ENCODE measurements around the gene PMEL. TPM values are rescaled to one million over a fixed set of nuclear protein-coding genes. Genes with fewer than 3 reads are reported as not detected.
"Not testable (repeated sequence)": the region's sequence is repeated elsewhere in the genome, so short reads cannot be mapped to it uniquely, and the experiment has no call there.

Gene PMEL
- polyA plus RNA-seq, 1 of the 3 experiments (the other 2 are of a cell fraction) = 1.8 TPM

GRCh38 chr12:55919032-55919431 is 46.8 kb downstream of the PMEL start:
- H3K4me2 ChIP-seq; H3K9ac ChIP-seq; DNase-seq; H3K4me3 ChIP-seq (ENCODE audit: low read depth in 2 of 2, low read length in 1 of 2); H4K20me1 ChIP-seq (ENCODE audit: insufficient read depth); H3K27me3 ChIP-seq (ENCODE audit: insufficient read depth); H3K9me3 ChIP-seq; POLR2A ChIA-PET; CTCF ChIA-PET; H3K9me2 ChIP-seq; H2AFZ ChIP-seq (ENCODE audit: low read depth); H3K4me1 ChIP-seq (ENCODE audit: control insufficient read depth in 1 of 2, insufficient read depth in 2 of 2, low read depth in 1 of 2, low read length in 1 of 2): not testable (repeated sequence)
- H3K79me2 ChIP-seq (ENCODE audit: insufficient read depth) = peaks cover 96% of the 10 kb centered on the region
- WGBS (ENCODE audit: low lambda C conversion rate) = 71% methylated on average over 3 of the region's 3 CpGs
- H3F3A ChIP-seq (replicated peaks; ENCODE audit: insufficient read depth) = peaks cover 19% of the 10 kb centered on the region
- peak overlapping the region in 1 of 2 experiments; percentile 55; a peak in 2 of 4 replicates for H3K27ac ChIP-seq (ENCODE audit: low read depth in 2 of 2, low read length in 1 of 2)
- peaks cover 4 to 16% of the 10 kb centered on the region in 2 experiments for H3K36me3 ChIP-seq (replicated peaks in 1 of 2; ENCODE audit: control insufficient read depth in 1 of 2, insufficient read depth in 2 of 2, low read length in 1 of 2)

GRCh38 chr12:55915482-55915859 is 50.4 kb downstream of the PMEL start:
- TF ChIP-seq TAF1 (IDR thresholded peaks at IDR 0.05; ENCODE audit: borderline replicate concordance, low read depth, low read length) (no peak), MAX (IDR thresholded peaks at IDR 0.05; ENCODE audit: low read depth) (no peak)
- Histone ChIP-seq H3K79me2 (ENCODE audit: insufficient read depth) (peaks cover 94% of the 10 kb centered on the region), H3K36me3 (replicated peaks in 1 of 2; ENCODE audit: control insufficient read depth in 1 of 2, insufficient read depth in 2 of 2, low read length in 1 of 2) (peaks cover 13 to 23% of the 10 kb centered on the region in 2 experiments), H4K20me1 (ENCODE audit: insufficient read depth) (no peaks in the 10 kb centered on the region), H3K9me2 (no peaks in the 10 kb centered on the region), H3K4me3 (ENCODE audit: low read depth in 2 of 2, low read length in 1 of 2) (no peak overlapping the region), H3K27me3 (ENCODE audit: insufficient read depth) (no peaks in the 10 kb centered on the region), H3F3A (replicated peaks; ENCODE audit: insufficient read depth) (peaks cover 13% of the 10 kb centered on the region), H3K4me2 (no peak overlapping the region), H2AFZ (ENCODE audit: low read depth) (no peak overlapping the region), H3K9ac (no peak overlapping the region), H3K9me3 (no peaks in the 10 kb centered on the region), H3K4me1 (ENCODE audit: control insufficient read depth in 1 of 2, insufficient read depth in 2 of 2, low read depth in 1 of 2, low read length in 1 of 2) (0 out of 4 replicates have a peak, but pooled peaks cover 0 to 7% of the 10 kb centered on the region in 2 experiments), H3K27ac (ENCODE audit: low read depth in 2 of 2, low read length in 1 of 2) (no peak overlapping the region)
- POLR2A ChIA-PET = no interaction called here
- WGBS (ENCODE audit: low lambda C conversion rate) = 95% methylated on average over 3 of the region's 3 CpGs
- DNase-seq = no peak
- CTCF ChIA-PET = interaction anchor here (3.0 kb wide), 1 partner anchor 10 kb away, joined by 16 read pairs; no protein-coding TSS in a partner anchor

- Histone ChIP-seq H4K20me1 (ENCODE audit: insufficient read depth) (no peaks in the 10 kb centered on the region), H3K27ac (ENCODE audit: low read depth in 2 of 2, low read length in 1 of 2) (no peak overlapping the region; a peak in 1 of 4 replicates), H3K9ac (no peak overlapping the region), H3K4me2 (no peak overlapping the region), H3K27me3 (ENCODE audit: insufficient read depth) (no peaks in the 10 kb centered on the region), H3K4me1 (ENCODE audit: control insufficient read depth in 1 of 2, insufficient read depth in 2 of 2, low read depth in 1 of 2, low read length in 1 of 2) (0 out of 4 replicates have a peak, but pooled peaks cover 0 to 14% of the 10 kb centered on the region in 2 experiments), H2AFZ (ENCODE audit: low read depth) (no peak overlapping the region), H3K36me3 (replicated peaks in 1 of 2; ENCODE audit: control insufficient read depth in 1 of 2, insufficient read depth in 2 of 2, low read length in 1 of 2) (peaks cover 13 to 23% of the 10 kb centered on the region in 2 experiments), H3K4me3 (ENCODE audit: low read depth in 2 of 2, low read length in 1 of 2) (no peak overlapping the region), H3K9me2 (no peaks in the 10 kb centered on the region), H3F3A (replicated peaks; ENCODE audit: insufficient read depth) (peaks cover 26% of the 10 kb centered on the region), H3K9me3 (no peaks in the 10 kb centered on the region), H3K79me2 (ENCODE audit: insufficient read depth) (peaks cover 71% of the 10 kb centered on the region)
- CTCF ChIA-PET = interaction anchor here (0.8 to 1.2 kb wide), 2 partner anchors 15 to 66 kb away, joined by 3 read pairs; partner anchors contain the start of gene PYM1
- POLR2A ChIA-PET = no interaction called here
- no peak for DNase-seq
- 99% methylated on average over 4 of the region's 4 CpGs for WGBS (ENCODE audit: low lambda C conversion rate)
- TF ChIP-seq USF1 (IDR thresholded peaks at IDR 0.05; ENCODE audit: borderline replicate concordance, low read depth) (no peak), SMC3 (IDR thresholded peaks at IDR 0.05; ENCODE audit: low read depth, low read length) (no peak)
Measured at GRCh38 chr12:55912908-55913307, 52.9 kb downstream of the PMEL start.

All from SK-N-SH (cell line).